Neural progenitor cell (in vitro differentiated cells): ENCODE data around the gene MAN1A2. TPM values are rescaled to one million over a fixed set of nuclear protein-coding genes. Genes with fewer than 3 reads are reported as not detected.

Experiments
- DNase-seq: peaks from one replicate; pipeline ENCODE4 v3.0.0-alpha.2; 2016; ENCODE audit warnings: low spot score
- H2AFZ ChIP-seq: fragments of 200-600 bp; sonication (generic); replicated peaks from 2 replicates; pipeline ENCODE4 v1.6.1; 2016; ENCODE audit warnings: antibody characterized with exemption
- H3F3A ChIP-seq: fragments of 200-600 bp; sonication (generic); 2 replicates; pipeline ENCODE4 v1.6.1; 2016; ENCODE audit warnings: antibody characterized with exemption, low read depth
- H3K27ac ChIP-seq: fragments of 200-600 bp; sonication (generic); 2 replicates; pipeline ENCODE4 v1.5.1; 2016; ENCODE audit warnings: mild to moderate bottlenecking
- H3K27me3 ChIP-seq: fragments of 200-600 bp; sonication (generic); 2 replicates; pipeline ENCODE4 v1.6.1; 2016; ENCODE audit warnings: mild to moderate bottlenecking, moderate library complexity
- H3K36me3 ChIP-seq: fragments of 200-600 bp; sonication (generic); 2 replicates; pipeline ENCODE4 v1.5.1; 2016
- H3K4me1 ChIP-seq: fragments of 200-600 bp; sonication (generic); 2 replicates; pipeline ENCODE4 v1.6.1; 2016; ENCODE audit warnings: mixed run types
- H3K4me2 ChIP-seq: fragments of 200-600 bp; sonication (generic); 2 replicates; pipeline ENCODE4 v1.6.1; 2016
- H3K4me3 ChIP-seq: fragments of 200-600 bp; sonication (generic); 2 replicates; pipeline ENCODE4 v1.5.1; 2016
- H3K79me2 ChIP-seq: fragments of 200-600 bp; sonication (generic); 2 replicates; pipeline ENCODE4 v1.6.1; 2016; ENCODE audit warnings: low read depth
- H3K9ac ChIP-seq: fragments of 200-600 bp; sonication (generic); 2 replicates; pipeline ENCODE4 v1.6.1; 2016
- H3K9me3 ChIP-seq: fragments of 200-600 bp; sonication (generic); 2 replicates; pipeline ENCODE4 v1.5.1; 2016; ENCODE audit warnings: low read depth
- H4K20me1 ChIP-seq: fragments of 200-600 bp; sonication (generic); 2 replicates; pipeline ENCODE4 v1.6.1; 2016; ENCODE audit warnings: low read depth
- H3K27ac Mint-ChIP-seq: 3 replicates; pipeline ENCODE4 v1.8.0; 2021; ENCODE audit warnings: mixed read lengths
- H3K27me3 Mint-ChIP-seq: 2 replicates; pipeline ENCODE4 v1.8.0; 2022; ENCODE audit warnings: low read depth, mild to moderate bottlenecking, inconsistent platforms, moderate library complexity, mixed read lengths; ENCODE audit not compliant: insufficient read depth
- H3K36me3 Mint-ChIP-seq: 3 replicates; pipeline ENCODE4 v1.8.0; 2021; ENCODE audit warnings: mixed read lengths
- H3K4me1 Mint-ChIP-seq: 3 replicates; pipeline ENCODE4 v1.8.0; 2021; ENCODE audit warnings: mixed read lengths
- H3K4me3 Mint-ChIP-seq: 3 replicates; pipeline ENCODE4 v1.8.0; 2021; ENCODE audit warnings: mild to moderate bottlenecking, moderate library complexity, mixed read lengths
- H3K9me3 Mint-ChIP-seq: 3 replicates; pipeline ENCODE4 v1.8.0; 2020; ENCODE audit warnings: mixed read lengths
- EZH2 ChIP-seq: fragments of 200-600 bp; sonication (generic); IDR thresholded peaks from 2 replicates; pipeline ENCODE4 v1.6.1; 2017; ENCODE audit warnings: antibody characterized with exemption, mild to moderate bottlenecking, moderate library complexity
- EZH2phosphoT487 ChIP-seq: fragments of 200-600 bp; sonication (generic); IDR thresholded peaks from 2 replicates; pipeline ENCODE4 v1.6.1; 2017; ENCODE audit warnings: antibody characterized with exemption
- total RNA-seq: library from RNA; depleted of rRNA; stranded (reverse); fragments of >200 nt; gene quantifications from 2 replicates; pipeline ENCODE4 v1.2.3, GENCODE V29; 2015; ENCODE audit warnings: low replicate concordance
- TF ChIP-seq, protein P1 (sequence below): fragments of 200-600 bp; sonication (generic); IDR thresholded peaks from 2 replicates; pipeline ENCODE4 v1.5.1; 2017; ENCODE audit warnings: antibody characterized with exemption, mild to moderate bottlenecking

The MAN1A2 gene
- total RNA-seq, 1 donor from 2014 or later = 28.6 TPM

DNA sequence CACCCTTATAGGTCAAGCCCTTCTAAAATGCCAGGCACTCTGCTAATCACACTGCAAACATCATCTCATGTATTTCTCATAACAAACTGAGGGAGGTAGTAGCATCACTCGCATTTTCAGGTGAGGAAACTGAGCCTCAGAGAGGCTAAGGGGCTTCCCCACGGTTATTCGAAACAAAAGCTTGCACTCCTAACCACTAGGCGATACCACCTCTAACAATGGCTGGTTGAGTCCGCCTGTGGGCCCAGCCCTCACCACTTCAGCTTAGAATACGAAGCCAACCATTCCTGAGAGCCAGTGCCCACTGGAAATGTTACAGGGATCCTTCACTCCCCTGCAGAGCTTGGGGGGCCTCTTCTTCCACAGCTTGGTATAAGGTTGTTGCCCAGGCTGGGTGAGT, 173.3 kb downstream of the MAN1A2 start:
- Histone ChIP-seq H3K36me3 (no peaks in the 10 kb centered on the region), H3K9ac (no peak overlapping the region), H2AFZ (no peak overlapping the region), H3K79me2 (no peaks in the 10 kb centered on the region), H3K27ac (no peak overlapping the region), H3K27me3 (no peaks in the 10 kb centered on the region), H3K4me1 (no peaks in the 10 kb centered on the region), H3K4me2 (no peak overlapping the region), H3K9me3 (no peaks in the 10 kb centered on the region), H4K20me1 (no peaks in the 10 kb centered on the region), H3F3A (no peaks in the 10 kb centered on the region), H3K4me3 (no peak overlapping the region)
- Mint-ChIP-seq H3K4me1 (no peaks in the 10 kb centered on the region), H3K27me3 (no peaks in the 10 kb centered on the region), H3K27ac (no peak overlapping the region), H3K4me3 (no peak overlapping the region), H3K36me3 (no peaks in the 10 kb centered on the region), H3K9me3 (no peaks in the 10 kb centered on the region)
- no peak for DNase-seq
- no peak for TF ChIP-seq EZH2
- TF ChIP-seq, protein P1, sequence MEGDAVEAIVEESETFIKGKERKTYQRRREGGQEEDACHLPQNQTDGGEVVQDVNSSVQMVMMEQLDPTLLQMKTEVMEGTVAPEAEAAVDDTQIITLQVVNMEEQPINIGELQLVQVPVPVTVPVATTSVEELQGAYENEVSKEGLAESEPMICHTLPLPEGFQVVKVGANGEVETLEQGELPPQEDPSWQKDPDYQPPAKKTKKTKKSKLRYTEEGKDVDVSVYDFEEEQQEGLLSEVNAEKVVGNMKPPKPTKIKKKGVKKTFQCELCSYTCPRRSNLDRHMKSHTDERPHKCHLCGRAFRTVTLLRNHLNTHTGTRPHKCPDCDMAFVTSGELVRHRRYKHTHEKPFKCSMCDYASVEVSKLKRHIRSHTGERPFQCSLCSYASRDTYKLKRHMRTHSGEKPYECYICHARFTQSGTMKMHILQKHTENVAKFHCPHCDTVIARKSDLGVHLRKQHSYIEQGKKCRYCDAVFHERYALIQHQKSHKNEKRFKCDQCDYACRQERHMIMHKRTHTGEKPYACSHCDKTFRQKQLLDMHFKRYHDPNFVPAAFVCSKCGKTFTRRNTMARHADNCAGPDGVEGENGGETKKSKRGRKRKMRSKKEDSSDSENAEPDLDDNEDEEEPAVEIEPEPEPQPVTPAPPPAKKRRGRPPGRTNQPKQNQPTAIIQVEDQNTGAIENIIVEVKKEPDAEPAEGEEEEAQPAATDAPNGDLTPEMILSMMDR = no peak
- no peak for TF ChIP-seq EZH2phosphoT487

DNA sequence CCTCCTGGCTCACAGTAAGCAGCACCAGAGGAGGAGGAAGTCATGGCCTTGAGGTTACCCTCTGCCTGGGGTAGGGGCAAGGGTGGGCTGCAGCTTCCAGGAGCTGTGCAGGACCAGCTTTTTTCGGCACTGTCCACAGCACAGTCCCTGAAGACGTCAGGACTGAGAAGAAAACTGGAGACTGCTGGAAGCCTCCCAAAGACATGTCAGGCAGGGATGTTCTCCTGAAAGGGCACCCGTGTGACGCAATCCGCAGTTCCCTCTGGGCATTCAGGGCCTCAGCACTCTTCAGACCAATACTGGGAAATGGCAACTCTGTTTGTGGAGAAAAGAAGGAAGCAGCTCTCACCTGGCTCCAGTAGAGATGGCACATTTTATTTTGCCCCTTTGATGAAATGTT, 173.8 kb downstream of the MAN1A2 start:
- no peaks in the 10 kb centered on the region for H3F3A ChIP-seq
- TF ChIP-seq EZH2phosphoT487 (no peak), EZH2 (no peak)
- TF ChIP-seq, protein P1 = no peak
- H3K9ac ChIP-seq = no peak overlapping the region
- H4K20me1 ChIP-seq = no peaks in the 10 kb centered on the region
- no peak overlapping the region for H2AFZ ChIP-seq
- Mint-ChIP-seq H3K36me3 (no peaks in the 10 kb centered on the region), H3K27me3 (no peaks in the 10 kb centered on the region), H3K9me3 (no peaks in the 10 kb centered on the region), H3K4me1 (no peaks in the 10 kb centered on the region), H3K4me3 (no peak overlapping the region), H3K27ac (no peak overlapping the region)
- no peaks in the 10 kb centered on the region for H3K79me2 ChIP-seq
- no peak overlapping the region for H3K4me3 ChIP-seq
- H3K27ac ChIP-seq = no peak overlapping the region
- no peak for DNase-seq
- H3K9me3 ChIP-seq = no peaks in the 10 kb centered on the region
- H3K4me1 ChIP-seq = no peaks in the 10 kb centered on the region
- no peaks in the 10 kb centered on the region for H3K36me3 ChIP-seq
- H3K4me2 ChIP-seq = no peak overlapping the region
- H3K27me3 ChIP-seq = no peaks in the 10 kb centered on the region

DNA sequence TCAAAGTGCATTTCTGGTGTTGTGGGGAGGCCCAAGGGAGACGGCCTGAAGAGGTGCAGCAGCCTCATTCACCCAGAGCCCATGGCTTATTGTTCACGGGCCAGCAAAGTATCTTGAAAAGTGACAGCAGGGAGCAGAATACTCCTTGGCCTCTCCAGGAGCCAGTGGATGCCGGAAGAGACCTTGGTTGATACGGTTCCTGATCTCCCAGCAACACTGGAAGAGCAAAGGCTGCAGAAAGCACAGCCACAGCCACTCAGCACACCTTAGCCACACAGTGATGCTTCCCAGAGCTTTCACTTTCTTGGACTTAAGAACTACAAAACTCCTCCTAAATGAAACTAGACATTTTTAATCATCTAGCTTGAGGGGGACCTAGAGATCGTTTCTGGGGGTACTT, 174.3 kb downstream of the MAN1A2 start:
- Histone ChIP-seq H3K4me1 (no peaks in the 10 kb centered on the region), H3K79me2 (no peaks in the 10 kb centered on the region), H3K9me3 (no peaks in the 10 kb centered on the region), H3K4me2 (no peak overlapping the region), H3F3A (no peaks in the 10 kb centered on the region), H3K4me3 (no peak overlapping the region), H2AFZ (no peak overlapping the region), H3K27ac (no peak overlapping the region), H3K9ac (no peak overlapping the region), H3K27me3 (no peaks in the 10 kb centered on the region), H3K36me3 (no peaks in the 10 kb centered on the region), H4K20me1 (no peaks in the 10 kb centered on the region)
- H3K36me3 Mint-ChIP-seq = no peaks in the 10 kb centered on the region
- H3K27ac Mint-ChIP-seq = no peak overlapping the region
- H3K9me3 Mint-ChIP-seq = no peaks in the 10 kb centered on the region
- H3K4me1 Mint-ChIP-seq = no peaks in the 10 kb centered on the region
- no peak overlapping the region for H3K4me3 Mint-ChIP-seq
- no peaks in the 10 kb centered on the region for H3K27me3 Mint-ChIP-seq
- DNase-seq = no peak
- TF ChIP-seq EZH2 (no peak), EZH2phosphoT487 (no peak)
- TF ChIP-seq, protein P1 = no peak
